K562 (cell line): ENCODE results near the gene COL9A2. TPM values are rescaled to one million over a fixed set of nuclear protein-coding genes. Genes with fewer than 3 reads are reported as not detected.

Experiments used
- ATF3 ChIP-seq, 2 experiments: fragments of 450-650 bp in 1 of 2; sonication (generic) in 1 of 2; formaldehyde crosslinking in 1 of 2; IDR thresholded peaks in 1 of 2; conservative IDR thresholded peaks in 1 of 2; 2 replicates each; pipeline versions ENCODE4 v1.6.1 to v1.8.1; 2016 to 2023; ENCODE audit warnings: mild to moderate bottlenecking in 2 of 2, moderate library complexity in 2 of 2, inconsistent platforms in 1 of 2, missing genetic modification reagents in 1 of 2
- MGA ChIP-seq: fragments of 450-650 bp; IDR thresholded peaks from 2 replicates; pipeline ENCODE4 v1.6.1; 2016; ENCODE audit warnings: mild to moderate bottlenecking, moderate library complexity
- NFIC ChIP-seq: fragments of 450-650 bp; IDR thresholded peaks from 2 replicates; pipeline ENCODE4 v1.6.1; 2017; ENCODE audit warnings: mild to moderate bottlenecking, inconsistent platforms
- RAD21 ChIP-seq, 2 experiments: fragments of 250-450 bp in 1 of 2; fragments of 450-650 bp in 1 of 2; sonication (Bioruptor Pico) in 1 of 2; formaldehyde crosslinking in 1 of 2; IDR thresholded peaks in 1 of 2; conservative IDR thresholded peaks in 1 of 2; 2 replicates each; pipeline versions ENCODE4 v1.4.0 to v1.8.0; 2020 to 2022; ENCODE audit warnings: mild to moderate bottlenecking in 2 of 2, moderate library complexity in 1 of 2
- ZNF583 ChIP-seq: fragments of 250-450 bp; sonication (Bioruptor Pico); IDR thresholded peaks from 2 replicates; pipeline ENCODE4 v1.4.0; 2020
- polyA plus RNA-seq, 8 experiments: library from polyadenylated mRNA; depleted of rRNA in 4 of 8; stranded (reverse) in 5 of 8; unstranded in 3 of 8; fragments of >200 nt; fragmentation: Nextera tagmentation in 2 of 8; fragmentation: Illumina TruSeq in 1 of 8; extraction: Ambion mirVana in 2 of 8; extraction: Trizol in 1 of 8; gene quantifications; 2 replicates each; pipeline versions ENCODE4 v1.2.1 to v1.2.3, GENCODE V29; 2011 to 2014; ENCODE audit warnings: inconsistent platforms in 1 of 8, missing spikeins in 1 of 8
- total RNA-seq, 7 experiments: library from RNA; depleted of rRNA in 6 of 7; stranded (reverse); fragments of >200 nt in 6 of 7; fragmentation: Illumina TruSeq in 2 of 7; extraction: Trizol in 2 of 7; gene quantifications; 2 replicates each; pipeline versions ENCODE4 v1.2.1 to v1.2.3, GENCODE V29; 2011 to 2021; ENCODE audit warnings: low replicate concordance in 1 of 7
- TF ChIP-seq, protein P1 (sequence below), 3 experiments: IDR thresholded peaks in 2 of 3; conservative IDR thresholded peaks in 1 of 3; 2 replicates each; pipeline ENCODE4 v1.5.1; 2011 to 2012; ENCODE audit warnings: low read length in 3 of 3, mild to moderate bottlenecking in 3 of 3, control low read depth in 2 of 3, improper control_type of control experiment in 1 of 3, inconsistent platforms in 1 of 3, low read depth in 1 of 3, mixed read lengths in 1 of 3, moderate library complexity in 1 of 3; ENCODE audit not compliant: insufficient read depth in 2 of 3
- TF ChIP-seq, protein P2 (sequence below), 2 experiments: fragments of 200-800 bp in 1 of 2; sonication (Bioruptor generic) in 1 of 2; sonication (generic) in 1 of 2; formaldehyde crosslinking in 1 of 2; IDR thresholded peaks in 1 of 2; conservative IDR thresholded peaks in 1 of 2; 2 replicates each; pipeline versions ENCODE4 v1.5.0 to v1.6.1; 2016 to 2020; ENCODE audit warnings: missing compliant biosample characterization in 1 of 2, missing genetic modification characterization in 1 of 2, missing genetic modification reagents in 1 of 2

Gene COL9A2
- total and polyA plus RNA-seq, 9 of the 15 experiments (the other 6 are each of a cell fraction or from before 2014, with no cell fraction given) = 0.03 to 2.2 (median 0.31) TPM

GRCh38 chr1:40312238-40313205 lies 4.6 kb downstream of the COL9A2 start (continued):
- peak; percentile 35; the same call in 1 of the 2 replicates for TF ChIP-seq MGA
- peak; percentile 11; the same call in 1 of the 2 replicates for TF ChIP-seq ZNF583
- peak in 1 of 2 experiments; percentile 21; a peak in 2 of 4 replicates for TF ChIP-seq RAD21 (CRISPR knock-in tag; conservative IDR thresholded peaks at IDR 0.05 in 1 of 2, IDR thresholded peaks at IDR 0.05 in 1 of 2)
- TF ChIP-seq, protein P1, sequence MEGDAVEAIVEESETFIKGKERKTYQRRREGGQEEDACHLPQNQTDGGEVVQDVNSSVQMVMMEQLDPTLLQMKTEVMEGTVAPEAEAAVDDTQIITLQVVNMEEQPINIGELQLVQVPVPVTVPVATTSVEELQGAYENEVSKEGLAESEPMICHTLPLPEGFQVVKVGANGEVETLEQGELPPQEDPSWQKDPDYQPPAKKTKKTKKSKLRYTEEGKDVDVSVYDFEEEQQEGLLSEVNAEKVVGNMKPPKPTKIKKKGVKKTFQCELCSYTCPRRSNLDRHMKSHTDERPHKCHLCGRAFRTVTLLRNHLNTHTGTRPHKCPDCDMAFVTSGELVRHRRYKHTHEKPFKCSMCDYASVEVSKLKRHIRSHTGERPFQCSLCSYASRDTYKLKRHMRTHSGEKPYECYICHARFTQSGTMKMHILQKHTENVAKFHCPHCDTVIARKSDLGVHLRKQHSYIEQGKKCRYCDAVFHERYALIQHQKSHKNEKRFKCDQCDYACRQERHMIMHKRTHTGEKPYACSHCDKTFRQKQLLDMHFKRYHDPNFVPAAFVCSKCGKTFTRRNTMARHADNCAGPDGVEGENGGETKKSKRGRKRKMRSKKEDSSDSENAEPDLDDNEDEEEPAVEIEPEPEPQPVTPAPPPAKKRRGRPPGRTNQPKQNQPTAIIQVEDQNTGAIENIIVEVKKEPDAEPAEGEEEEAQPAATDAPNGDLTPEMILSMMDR (IDR thresholded peaks at IDR 0.05 in 2 of 3, conservative IDR thresholded peaks at IDR 0.05 in 1 of 3; ENCODE audit: insufficient read depth in 2 of 3, low read depth in 1 of 3, low read length in 3 of 3) = peak in 1 of 3 experiments; percentile 26; a peak in 1 of 6 replicates
- TF ChIP-seq NFIC = peak; percentile 96
- TF ChIP-seq, protein P2, sequence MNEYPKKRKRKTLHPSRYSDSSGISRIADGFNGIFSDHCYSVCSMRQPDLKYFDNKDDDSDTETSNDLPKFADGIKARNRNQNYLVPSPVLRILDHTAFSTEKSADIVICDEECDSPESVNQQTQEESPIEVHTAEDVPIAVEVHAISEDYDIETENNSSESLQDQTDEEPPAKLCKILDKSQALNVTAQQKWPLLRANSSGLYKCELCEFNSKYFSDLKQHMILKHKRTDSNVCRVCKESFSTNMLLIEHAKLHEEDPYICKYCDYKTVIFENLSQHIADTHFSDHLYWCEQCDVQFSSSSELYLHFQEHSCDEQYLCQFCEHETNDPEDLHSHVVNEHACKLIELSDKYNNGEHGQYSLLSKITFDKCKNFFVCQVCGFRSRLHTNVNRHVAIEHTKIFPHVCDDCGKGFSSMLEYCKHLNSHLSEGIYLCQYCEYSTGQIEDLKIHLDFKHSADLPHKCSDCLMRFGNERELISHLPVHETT (CRISPR knock-in tag; conservative IDR thresholded peaks at IDR 0.05 in 1 of 2, IDR thresholded peaks at IDR 0.05 in 1 of 2) = 0 out of 4 replicates have a peak, but pooled peaks of 1 of the 2 experiments have one; percentile 24
- TF ChIP-seq ATF3 (IDR thresholded peaks at IDR 0.05) = no peak
- no peak for TF ChIP-seq ATF3 (CRISPR knock-in tag; conservative IDR thresholded peaks at IDR 0.05)
